ENCODE results near the gene COMTD1.

COMTD1 gene

GRCh38 chr10:75235375-75236177 is at the start of gene COMTD1:
Gene COMTD1, minus strand, starts transcription at chr10:75235957. Its CDS starts 29 bp downstream, at chr10:75235928.
- peak; percentile 93 for DNase-seq

DNA sequence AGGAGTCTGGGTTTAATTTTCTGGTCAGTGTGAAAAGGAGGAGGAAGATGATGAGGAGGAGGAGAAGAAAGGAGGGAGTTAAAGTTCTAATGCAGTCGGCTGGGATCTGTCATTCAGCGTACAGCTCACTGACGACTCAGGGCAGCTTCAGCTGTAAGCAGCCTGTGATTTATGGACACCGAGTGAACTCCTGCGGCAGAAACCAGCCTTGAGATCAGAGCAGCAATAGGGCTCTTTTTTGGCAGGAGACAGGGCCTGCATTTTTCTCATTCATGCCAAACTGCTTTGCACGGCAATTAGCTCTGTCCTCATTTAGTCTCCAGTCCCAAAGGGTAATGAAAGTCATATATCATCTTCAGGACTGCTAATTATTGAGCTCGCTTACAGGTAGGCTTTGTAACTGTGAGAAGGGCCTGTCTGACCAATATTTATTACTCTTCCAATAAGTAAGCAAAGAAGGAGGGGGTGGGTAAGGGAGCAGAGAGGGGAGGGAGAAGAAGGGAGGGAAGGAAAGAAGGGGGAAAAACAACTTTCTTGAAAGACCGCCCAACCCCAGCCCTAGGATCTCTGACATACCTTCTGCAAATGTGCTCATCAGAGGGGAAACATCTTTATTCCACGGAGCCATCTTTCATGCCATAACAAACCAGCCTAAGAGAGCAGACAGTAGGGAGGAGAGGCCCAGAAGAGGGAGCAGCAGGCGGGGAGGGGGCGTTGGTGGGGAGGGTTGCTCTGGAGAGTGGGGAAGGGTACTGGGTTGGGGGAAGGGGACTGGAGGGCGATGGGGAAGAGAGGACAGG is 48.1 kb upstream of the COMTD1 start:
- DNase-seq = no peak

GRCh38 chr10:75283078-75283670 is 47.4 kb upstream of the COMTD1 start:
- DNase-seq = no peak

DNA sequence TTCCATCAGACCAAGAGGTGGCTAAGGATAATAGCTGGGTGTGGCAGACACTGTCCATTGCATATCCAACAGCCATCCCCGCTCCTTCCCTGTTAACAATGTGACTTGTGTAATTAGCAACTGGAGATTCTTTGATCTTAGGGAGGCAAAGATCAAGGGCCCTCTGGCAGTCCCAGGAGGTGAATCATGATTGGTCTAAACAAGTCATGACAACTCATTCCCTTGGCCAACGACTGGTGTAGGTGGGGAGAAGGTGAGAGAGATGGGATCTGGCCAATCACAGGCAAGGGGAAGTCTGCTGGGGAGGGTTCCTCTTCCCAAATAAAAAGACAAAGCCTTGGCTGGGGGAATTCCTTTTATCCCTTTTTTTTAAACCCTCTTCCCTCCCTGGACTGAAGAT is 46.2 kb upstream of the COMTD1 start:
- DNase-seq = no peak

- no peak for DNase-seq
Measured at GRCh38 chr10:75280236-75280635, 44.5 kb upstream of the COMTD1 start.

DNA sequence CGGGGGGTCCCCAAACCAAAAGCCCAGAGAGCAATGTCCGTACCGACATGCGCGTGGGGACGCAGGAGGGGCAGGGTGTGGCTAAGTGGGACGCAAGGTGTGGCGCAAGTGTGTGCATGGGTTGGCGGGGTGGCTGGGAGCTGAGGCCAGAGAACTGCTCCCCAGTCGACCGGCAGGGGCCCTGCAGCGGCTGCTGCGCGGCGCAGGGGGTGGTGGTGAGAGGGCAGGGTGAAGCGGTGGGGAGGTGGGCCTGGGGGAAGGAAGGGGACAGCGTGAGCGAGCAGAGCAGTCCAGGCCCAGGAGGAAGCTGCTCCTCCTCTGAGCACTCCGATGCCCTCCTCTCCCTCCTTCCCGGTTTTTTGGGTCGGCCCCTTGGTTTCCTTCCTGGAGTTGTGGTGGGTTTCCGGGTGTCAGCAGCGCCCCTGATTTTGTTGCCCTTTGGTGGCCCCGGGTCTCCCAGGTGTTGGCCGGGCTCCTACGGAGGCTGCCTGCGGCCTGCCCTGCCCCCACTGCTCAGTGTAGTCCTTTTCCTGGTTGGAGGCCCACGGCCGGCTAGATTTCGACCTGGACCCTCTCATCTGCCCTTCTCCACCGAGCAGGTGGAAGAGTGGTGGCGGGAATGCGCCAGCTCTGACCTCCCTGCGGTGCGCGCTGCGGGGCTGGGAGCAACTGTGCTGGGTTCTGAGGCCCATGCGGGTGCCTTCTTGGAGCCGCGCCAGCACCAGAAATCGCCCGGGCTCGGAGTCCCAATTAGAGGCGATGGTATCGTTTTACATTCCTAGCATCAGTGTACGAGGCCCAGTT is 40.5 kb upstream of the COMTD1 start:
- DNase-seq = no peak

GRCh38 chr10:75272896-75273295 is 37.1 kb upstream of the COMTD1 start:
- no peak for DNase-seq

- no peak for DNase-seq
Measured at GRCh38 chr10:75272094-75272493, 36.3 kb upstream of the COMTD1 start.

GRCh38 chr10:75269605-75270004 is 33.8 kb upstream of the COMTD1 start:
- DNase-seq = no peak

- no peak for DNase-seq
Measured at GRCh38 chr10:75266945-75267344, 31.2 kb upstream of the COMTD1 start.

DNA sequence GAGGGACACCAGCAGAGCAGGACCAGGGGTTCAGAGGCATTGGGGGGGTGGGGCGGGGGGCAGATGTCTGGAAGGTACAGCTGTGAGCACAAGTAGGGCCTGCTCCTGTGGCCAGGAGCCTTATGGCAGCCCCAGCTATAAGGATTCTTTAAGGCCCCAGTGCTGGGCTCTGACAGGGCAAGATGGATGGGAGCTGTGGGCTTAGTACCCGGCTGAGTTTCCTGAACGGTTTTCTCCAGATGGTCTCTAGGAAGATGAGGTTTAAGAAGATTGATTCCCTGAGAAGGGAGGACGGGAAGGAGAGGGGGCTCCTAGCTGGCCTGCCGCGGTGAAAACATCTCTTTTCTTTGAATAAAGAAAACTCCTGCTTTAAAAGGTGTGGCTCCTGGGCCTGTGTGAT is 30.1 kb upstream of the COMTD1 start:
- DNase-seq = no peak

DNA sequence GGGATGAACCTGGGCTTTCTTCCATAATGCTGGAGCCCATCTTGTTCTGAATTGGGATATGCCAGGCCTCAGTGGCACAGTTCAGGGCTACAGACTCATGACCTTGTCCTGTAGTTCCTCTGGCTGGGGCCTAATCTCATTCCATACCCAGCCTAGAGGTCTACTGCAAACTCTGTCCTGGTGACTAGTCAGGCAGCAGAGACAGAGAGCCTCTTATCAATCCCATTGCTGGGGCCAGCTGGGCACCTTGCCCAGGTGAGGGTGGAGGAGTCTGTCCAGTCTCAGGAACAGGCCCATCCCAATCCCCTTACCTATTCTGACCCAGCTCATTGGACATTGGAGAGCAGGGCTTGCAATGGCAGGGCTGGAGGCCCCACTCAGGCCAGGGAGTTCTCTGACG is 28.0 kb upstream of the COMTD1 start:
- no peak for DNase-seq

- DNase-seq = no peak
Measured at GRCh38 chr10:75261813-75262705, 26.3 kb upstream of the COMTD1 start.

GRCh38 chr10:75260990-75261389 is 25.2 kb upstream of the COMTD1 start:
- no peak for DNase-seq

GRCh38 chr10:75254739-75255138 is 19.0 kb upstream of the COMTD1 start:
- no peak for DNase-seq

GRCh38 chr10:75253281-75254220 is 17.8 kb upstream of the COMTD1 start:
- no peak for DNase-seq

- DNase-seq = peak; percentile 44
Measured at GRCh38 chr10:75250934-75251333, 15.2 kb upstream of the COMTD1 start.

- DNase-seq = no peak
Measured at GRCh38 chr10:75247797-75248196, 12.0 kb upstream of the COMTD1 start.

DNA sequence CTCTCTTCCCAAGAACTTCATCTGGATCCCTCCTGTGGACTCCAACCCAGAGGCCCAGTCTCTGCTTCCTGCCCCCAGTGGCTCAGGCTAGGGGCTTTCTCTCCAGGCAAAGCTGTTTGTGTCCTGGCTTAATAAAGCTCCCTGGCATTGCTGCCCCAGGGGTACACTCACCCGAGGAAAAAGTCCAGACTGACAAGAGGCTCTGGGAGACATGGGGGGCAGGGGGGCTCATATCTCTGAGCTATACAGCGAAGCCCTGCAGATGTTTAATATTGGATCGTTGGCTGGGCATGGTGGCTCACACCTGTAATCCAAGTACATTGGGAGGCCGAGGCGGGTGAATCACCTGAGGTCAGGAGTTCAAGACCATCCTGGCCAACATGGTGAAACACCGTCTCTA is 10.7 kb upstream of the COMTD1 start:
- DNase-seq = no peak
